Heart left ventricle (tissue), 13 donors: ENCODE results near the gene DNALI1.

Experiments used
- CTCF ChIP-seq, 12 donors: fragments of 200-600 bp; sonication (generic) in 4 of 12; IDR thresholded peaks; one replicate each; pipeline versions ENCODE4 v1.5.0 to v1.8.0; 2018 to 2022; ENCODE audit warnings: antibody characterized with exemption in 12 of 12, mild to moderate bottlenecking in 5 of 12
- POLR2A ChIP-seq, 2 donors: fragments of 450-650 bp; IDR thresholded peaks; one replicate each; pipeline ENCODE4 v1.6.1; 2017; ENCODE audit warnings: antibody characterized with exemption in 2 of 2, mild to moderate bottlenecking in 2 of 2, moderate library complexity in 2 of 2
- donor health status: ischemic (EF 13 %, LVEDD 7.1; RV severe dilation, severe dysfunction).
- donor health status: DM: no; HTN: yes; CAD: no.
- donor health status: DM: no; HTN: no; CAD: no.
- donor health status: ischemic (EF 25% LVEDD 6.9; RV normal size, moderate dysfunction).
- donor health status: ischemic (EF 25% LVEDD 5.7; RV mildly dilated, moderate dysfunction).
- donor health status: ischemic (EF 35%, LVEDD 5.7; RV mildly dilated, moderate dysfunction).
- donor health status: nonischemic (EF 11% LVEDD 7.7; RV severe dilation, severe dysfunction).
- donor health status: DM: yes; HTN: yes; CAD: no.
- donor health status: PGD.
- donor health status: ischemic (EF 29% LVEDD 5.4; RV normal size, mild dysfunction).
- donor health status: nonischemic (EF 23%, LVEDD 6.1; RV moderate dilation, normal function).

GRCh38 chr1:37562984-37563383, 6.2 kb downstream of the DNALI1 start:
- no peak for TF ChIP-seq POLR2A (IDR thresholded peaks at IDR 0.05)
- no peak for TF ChIP-seq CTCF (IDR thresholded peaks at IDR 0.05)
